Prostate gland (tissue), 2 donors: Measurements from ENCODE around the gene ZNF557. TPM values are rescaled to one million over a fixed set of nuclear protein-coding genes. Genes with fewer than 3 reads are reported as not detected.
A peak's percentile ranks its signal among the peaks of the same experiment; 100 is the strongest.

Experiments used
- DNase-seq: peaks from one replicate; pipeline ENCODE4 v3.0.0-alpha.2; 2019; ENCODE audit warnings: low spot score
- H3K27ac ChIP-seq, 2 donors: fragments of 200-600 bp; sonication (generic); 2 replicates each; pipeline ENCODE4 v1.5.1; 2017 to 2019
- H3K27me3 ChIP-seq: fragments of 200-600 bp; sonication (generic); replicated peaks from 2 replicates; pipeline ENCODE4 v1.5.1; 2019; ENCODE audit not compliant: insufficient read depth
- H3K36me3 ChIP-seq, 2 donors: fragments of 200-600 bp; sonication (generic); 1 replicate in 1 of 2; 2 replicates in 1 of 2; pipeline versions ENCODE4 v1.5.1 to v1.8.1; 2017 to 2019
- H3K4me1 ChIP-seq: fragments of 200-600 bp; sonication (generic); replicated peaks from 2 replicates; pipeline ENCODE4 v1.5.1; 2019
- H3K4me3 ChIP-seq, 2 donors: fragments of 200-600 bp; sonication (generic); 2 replicates each; pipeline ENCODE4 v1.5.1; 2017 to 2019
- H3K9me3 ChIP-seq: fragments of 200-600 bp; sonication (generic); 2 replicates; pipeline ENCODE4 v1.5.1; 2017
- POLR2A ChIP-seq: fragments of 450-650 bp; IDR thresholded peaks from one replicate; pipeline ENCODE4 v1.6.1; 2016; ENCODE audit warnings: antibody characterized with exemption, mild to moderate bottlenecking
- POLR2AphosphoS5 ChIP-seq: sonication (generic); formaldehyde crosslinking; IDR thresholded peaks from one replicate; pipeline ENCODE4 v1.6.1; 2017; ENCODE audit warnings: antibody characterized with exemption
- WGBS: methylation state at CpG from one replicate; pipeline ENCODE4 v1.1.5; 2018; 5-methylcytosine and 5-hydroxymethylcytosine counted together
- intact Hi-C: fragments of 100-400 bp; cut with DNase I; formaldehyde crosslinking; loops from one replicate; pipeline ENCODE4 v1.14.2; 2022
- total RNA-seq, 2 donors: library from RNA; depleted of rRNA; stranded (reverse); fragments of >200 nt; gene quantifications; one replicate each; pipeline ENCODE4 v1.1.0, GENCODE V29; 2016
- TF ChIP-seq, protein P1 (sequence below), 4 experiments: fragments of 200-600 bp in 2 of 4; fragments of 450-650 bp in 2 of 4; sonication (generic) in 2 of 4; IDR thresholded peaks; 1 replicate in 3 of 4; 2 replicates in 1 of 4; pipeline ENCODE4 v1.5.1; 2016 to 2019; ENCODE audit warnings: antibody characterized with exemption in 4 of 4, mild to moderate bottlenecking in 2 of 4, moderate library complexity in 2 of 4

Gene ZNF557
- total RNA-seq, 2 donors from 2014 or later: 12.2 to 14.7 TPM

DNA sequence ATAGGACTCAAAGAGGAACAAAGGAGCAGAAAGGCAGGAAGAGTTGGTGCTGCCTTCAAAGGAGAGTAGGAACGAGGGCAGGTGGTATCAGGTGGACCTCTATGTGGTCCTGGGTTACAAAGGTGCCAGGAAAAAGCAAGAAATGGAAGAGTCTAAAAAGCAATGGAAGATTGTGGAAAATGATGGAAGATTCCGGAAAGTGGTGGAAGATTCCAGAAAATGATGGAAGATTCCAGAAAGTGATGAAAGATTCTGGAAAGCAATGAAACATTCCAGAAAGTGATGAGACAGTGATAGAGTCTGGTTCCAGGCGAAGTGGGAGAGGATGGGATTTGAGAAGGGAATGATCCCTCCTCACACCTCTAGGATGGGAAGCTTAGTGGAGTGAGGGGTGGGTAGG is 55.3 kb downstream of the ZNF557 start:
- no peaks in the 10 kb centered on the region for H3K27me3 ChIP-seq
- no peak overlapping the region for H3K4me3 ChIP-seq
- WGBS: 67% methylated on average over 3 of the region's 3 CpGs
- H3K27ac ChIP-seq: no peak overlapping the region
- H3K9me3 ChIP-seq: no peaks in the 10 kb centered on the region
- no peak for TF ChIP-seq POLR2A
- TF ChIP-seq POLR2AphosphoS5: peak; percentile 74
- TF ChIP-seq, protein P1, sequence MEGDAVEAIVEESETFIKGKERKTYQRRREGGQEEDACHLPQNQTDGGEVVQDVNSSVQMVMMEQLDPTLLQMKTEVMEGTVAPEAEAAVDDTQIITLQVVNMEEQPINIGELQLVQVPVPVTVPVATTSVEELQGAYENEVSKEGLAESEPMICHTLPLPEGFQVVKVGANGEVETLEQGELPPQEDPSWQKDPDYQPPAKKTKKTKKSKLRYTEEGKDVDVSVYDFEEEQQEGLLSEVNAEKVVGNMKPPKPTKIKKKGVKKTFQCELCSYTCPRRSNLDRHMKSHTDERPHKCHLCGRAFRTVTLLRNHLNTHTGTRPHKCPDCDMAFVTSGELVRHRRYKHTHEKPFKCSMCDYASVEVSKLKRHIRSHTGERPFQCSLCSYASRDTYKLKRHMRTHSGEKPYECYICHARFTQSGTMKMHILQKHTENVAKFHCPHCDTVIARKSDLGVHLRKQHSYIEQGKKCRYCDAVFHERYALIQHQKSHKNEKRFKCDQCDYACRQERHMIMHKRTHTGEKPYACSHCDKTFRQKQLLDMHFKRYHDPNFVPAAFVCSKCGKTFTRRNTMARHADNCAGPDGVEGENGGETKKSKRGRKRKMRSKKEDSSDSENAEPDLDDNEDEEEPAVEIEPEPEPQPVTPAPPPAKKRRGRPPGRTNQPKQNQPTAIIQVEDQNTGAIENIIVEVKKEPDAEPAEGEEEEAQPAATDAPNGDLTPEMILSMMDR (IDR thresholded peaks at IDR 0.05): no peak
- peaks cover 14 to 22% of the 10 kb centered on the region in 2 donors for H3K36me3 ChIP-seq
- H3K4me1 ChIP-seq: no peaks in the 10 kb centered on the region
- DNase-seq: no peak
- intact Hi-C loops: no loop called here

DNA sequence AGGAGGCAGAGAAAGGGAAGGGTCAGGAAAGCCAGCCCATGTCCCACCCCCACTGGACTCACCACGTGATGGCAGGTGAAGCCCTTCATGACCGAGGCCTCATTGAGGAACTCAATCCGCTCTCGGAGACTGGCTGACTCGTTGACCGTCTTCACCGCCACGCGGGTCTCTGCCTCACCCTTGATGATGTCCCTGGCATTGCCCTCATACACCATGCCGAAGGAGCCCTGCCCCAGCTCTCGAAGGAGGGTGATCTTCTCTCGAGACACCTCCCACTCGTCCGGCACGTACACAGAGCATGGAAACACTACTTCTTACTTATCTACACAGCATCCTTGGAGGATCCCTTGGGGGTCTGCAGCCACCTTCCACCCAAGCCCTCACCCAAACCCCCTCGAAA is 55.7 kb downstream of the ZNF557 start:
- no peaks in the 10 kb centered on the region for H3K4me1 ChIP-seq
- 97% methylated on average over 16 of the region's 16 CpGs for WGBS
- TF ChIP-seq POLR2A (no peak), POLR2AphosphoS5 (no peak)
- TF ChIP-seq, protein P1 (IDR thresholded peaks at IDR 0.05): no peak
- H3K27me3 ChIP-seq: no peaks in the 10 kb centered on the region
- no peak overlapping the region for H3K4me3 ChIP-seq
- H3K9me3 ChIP-seq: no peaks in the 10 kb centered on the region
- intact Hi-C loops: no loop called here
- peaks cover 18 to 22% of the 10 kb centered on the region in 2 donors for H3K36me3 ChIP-seq
- no peak overlapping the region for H3K27ac ChIP-seq
- no peak for DNase-seq

DNA sequence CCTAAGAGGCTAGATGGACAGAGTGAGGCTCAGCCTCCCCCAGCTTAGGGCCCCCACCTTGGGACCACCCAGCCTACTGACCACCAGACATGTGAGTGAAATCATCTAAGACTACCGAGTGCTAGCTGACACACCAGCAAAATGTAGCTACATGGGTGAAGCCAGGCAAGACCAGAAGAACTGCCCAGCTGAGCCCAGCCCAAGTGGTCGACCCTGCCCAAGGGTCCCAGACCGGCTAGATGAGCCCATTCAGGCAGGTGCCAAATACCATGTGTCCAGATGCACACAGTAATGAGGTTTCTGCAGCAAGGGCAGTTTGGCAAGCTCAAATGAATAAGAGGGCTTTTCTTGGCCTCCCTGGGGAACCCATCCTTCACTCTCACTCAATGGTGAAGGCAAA is 56.6 kb downstream of the ZNF557 start:
- peaks cover 19 to 22% of the 10 kb centered on the region in 2 donors for H3K36me3 ChIP-seq
- TF ChIP-seq POLR2AphosphoS5 (no peak), POLR2A (no peak)

DNA sequence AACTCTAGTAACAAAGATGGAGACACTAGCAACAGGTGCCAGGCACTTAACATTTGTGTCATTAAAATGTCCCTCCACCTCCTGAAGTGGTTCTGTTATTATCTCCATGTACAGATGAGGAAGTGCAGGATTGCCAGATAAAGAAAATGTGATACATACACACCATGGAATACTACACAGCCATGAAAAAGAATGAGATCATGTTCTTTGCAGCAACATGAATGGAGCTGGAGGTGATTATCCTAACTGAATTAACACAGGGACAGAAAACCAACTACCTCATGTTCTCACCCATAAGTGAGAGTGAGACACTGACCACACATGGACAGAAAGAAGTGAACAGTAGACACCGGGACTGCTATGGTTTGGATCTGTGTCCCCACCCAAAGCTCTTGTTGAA is 60.5 kb downstream of the ZNF557 start:
- intact Hi-C loops: no loop called here
- Histone ChIP-seq H3K27me3 (no peaks in the 10 kb centered on the region), H3K4me1 (no peaks in the 10 kb centered on the region), H3K4me3 (no peak overlapping the region), H3K27ac (no peak overlapping the region), H3K36me3 (peaks cover 15 to 19% of the 10 kb centered on the region in 2 donors), H3K9me3 (no peaks in the 10 kb centered on the region)
- DNase-seq: no peak
- 100% methylated on average over 1 of the region's 1 CpG for WGBS
- TF ChIP-seq, protein P1 (IDR thresholded peaks at IDR 0.05): no peak
- TF ChIP-seq POLR2A (no peak), POLR2AphosphoS5 (no peak)

More for the DNA sequence above, 56.6 kb downstream of the ZNF557 start:
- WGBS: 92% methylated on average over 3 of the region's 3 CpGs
- Histone ChIP-seq H3K27me3 (no peaks in the 10 kb centered on the region), H3K9me3 (no peaks in the 10 kb centered on the region), H3K4me1 (no peaks in the 10 kb centered on the region), H3K4me3 (no peak overlapping the region), H3K27ac (no peak overlapping the region)
- intact Hi-C loops: no loop called here
- DNase-seq: no peak

DNA sequence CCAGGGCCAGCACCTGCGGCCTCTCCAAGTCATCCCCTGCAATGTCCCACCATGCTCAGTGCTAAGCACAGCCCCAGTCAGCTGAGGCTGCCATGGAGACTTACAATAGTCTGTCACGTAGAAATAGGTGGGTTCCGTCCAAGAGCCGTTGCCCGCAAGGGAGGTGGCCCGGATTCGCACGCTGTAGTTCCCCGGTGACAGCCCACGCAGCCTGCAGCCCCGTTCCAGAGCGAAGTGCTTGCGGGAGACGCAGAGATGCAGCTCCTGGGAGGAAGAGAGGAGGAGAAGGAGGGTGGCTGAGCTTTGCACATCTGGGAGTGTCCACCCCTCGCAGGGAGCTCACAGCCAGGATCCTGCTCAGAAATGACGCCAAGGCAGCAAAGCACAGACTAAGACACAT is 62.6 kb downstream of the ZNF557 start:
- 97% methylated on average over 16 of the region's 16 CpGs for whole genome bisulfite sequencing
- TF ChIP-seq, protein P1 (IDR thresholded peaks at IDR 0.05): no peak
- no peak for TF ChIP-seq POLR2AphosphoS5
- no peak for TF ChIP-seq POLR2A
- no peak overlapping the region for H3K27ac ChIP-seq
- intact Hi-C loops: no loop called here
- H3K36me3 ChIP-seq: peaks cover 0 to 5% of the 10 kb centered on the region in 2 donors
- no peaks in the 10 kb centered on the region for H3K9me3 ChIP-seq
- H3K27me3 ChIP-seq: no peaks in the 10 kb centered on the region
- DNase-seq: no peak
- no peak overlapping the region for H3K4me3 ChIP-seq
- H3K4me1 ChIP-seq: no peaks in the 10 kb centered on the region
